Measurements from ENCODE around the gene MRTFA.
A peak's percentile ranks its signal among the peaks of the same experiment; 100 is the strongest.
"Not testable (repeated sequence)": the region's sequence is repeated elsewhere in the genome, so short reads cannot be mapped to it uniquely, and the experiment has no call there.

The MRTFA gene

GRCh38 chr22:40394607-40395006, 241.9 kb downstream of the MRTFA start:
- DNase-seq (ENCODE audit: low read depth), result no peak

GRCh38 chr22:40392618-40393017, 243.9 kb downstream of the MRTFA start:
- no peak for DNase-seq (ENCODE audit: low read depth)

- no peak for DNase-seq (ENCODE audit: low read depth)
Measured at GRCh38 chr22:40391417-40391816, 245.1 kb downstream of the MRTFA start.

- DNase-seq (ENCODE audit: low read depth), result no peak
Measured at GRCh38 chr22:40388231-40388630, 248.3 kb downstream of the MRTFA start.

- no peak for DNase-seq (ENCODE audit: low read depth)
Measured at GRCh38 chr22:40387746-40388145, 248.8 kb downstream of the MRTFA start.

GRCh38 chr22:40385036-40385782, 251.3 kb downstream of the MRTFA start:
- DNase-seq (ENCODE audit: low read depth), result peak; percentile 19

GRCh38 chr22:40383905-40384304, 252.6 kb downstream of the MRTFA start:
- no peak for DNase-seq (ENCODE audit: low read depth)

- DNase-seq (ENCODE audit: low read depth), result no peak
Measured at GRCh38 chr22:40381461-40381860, 255.1 kb downstream of the MRTFA start.

- not testable (repeated sequence) for DNase-seq (ENCODE audit: low read depth)
Measured at GRCh38 chr22:40378448-40378847, 258.1 kb downstream of the MRTFA start.

GRCh38 chr22:40377931-40378330, 258.6 kb downstream of the MRTFA start:
- no peak for DNase-seq (ENCODE audit: low read depth)

GRCh38 chr22:40376149-40376548, 260.4 kb downstream of the MRTFA start:
- DNase-seq (ENCODE audit: low read depth), result no peak

GRCh38 chr22:40374567-40374966, 262.0 kb downstream of the MRTFA start:
- no peak for DNase-seq (ENCODE audit: low read depth)

GRCh38 chr22:40368836-40369235, 267.7 kb downstream of the MRTFA start:
- DNase-seq (ENCODE audit: low read depth), result no peak

GRCh38 chr22:40368016-40368415, 268.5 kb downstream of the MRTFA start:
- DNase-seq (ENCODE audit: low read depth), result no peak

- DNase-seq (ENCODE audit: low read depth), result no peak
Measured at GRCh38 chr22:40367342-40367741, 269.2 kb downstream of the MRTFA start.

- no peak for DNase-seq (ENCODE audit: low read depth)
Measured at GRCh38 chr22:40366068-40366467, 270.5 kb downstream of the MRTFA start.

GRCh38 chr22:40364431-40364830, 272.1 kb downstream of the MRTFA start:
- no peak for DNase-seq (ENCODE audit: low read depth)

GRCh38 chr22:40363059-40363458, 273.5 kb downstream of the MRTFA start:
- DNase-seq (ENCODE audit: low read depth), result no peak

GRCh38 chr22:40361100-40361499, 275.4 kb downstream of the MRTFA start:
- DNase-seq (ENCODE audit: low read depth), result no peak

Measured in stimulated activated CD4-positive, alpha-beta T cell treated with anti-CD3 and anti-CD28 coated beads, Interleukin-2, amount 100 ng/mL, for 4 hours (primary cell).